Measurements from ENCODE around the gene SETD3. TPM values are rescaled to one million over a fixed set of nuclear protein-coding genes. Genes with fewer than 3 reads are reported as not detected.

SETD3 gene
- total and polyA plus RNA-seq, 9 donors: 27.9 to 133 (median 79.2) TPM

DNA sequence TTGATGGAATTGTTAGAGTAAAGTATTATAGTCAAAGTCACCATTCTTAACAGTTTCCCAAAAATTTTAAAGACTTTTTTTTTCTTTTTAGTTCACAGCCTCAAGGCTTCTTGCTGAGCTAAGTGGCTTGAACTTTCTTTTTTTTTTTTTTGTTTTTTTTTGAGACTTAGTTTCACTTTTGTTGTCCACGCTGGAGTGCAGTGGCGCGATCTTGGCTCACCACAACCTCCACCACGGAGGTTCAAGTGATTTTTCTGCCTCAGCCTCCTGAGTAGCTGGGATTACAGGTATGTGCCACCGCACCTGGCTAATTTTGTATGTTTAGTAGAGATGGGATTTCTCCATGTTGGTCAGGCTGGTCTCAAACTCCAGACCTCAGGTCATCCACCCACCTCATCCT is 92.8 kb downstream of the SETD3 start:
- intact Hi-C loops (cut with DNase I): no loop called here
- TF ChIP-seq, protein P1, sequence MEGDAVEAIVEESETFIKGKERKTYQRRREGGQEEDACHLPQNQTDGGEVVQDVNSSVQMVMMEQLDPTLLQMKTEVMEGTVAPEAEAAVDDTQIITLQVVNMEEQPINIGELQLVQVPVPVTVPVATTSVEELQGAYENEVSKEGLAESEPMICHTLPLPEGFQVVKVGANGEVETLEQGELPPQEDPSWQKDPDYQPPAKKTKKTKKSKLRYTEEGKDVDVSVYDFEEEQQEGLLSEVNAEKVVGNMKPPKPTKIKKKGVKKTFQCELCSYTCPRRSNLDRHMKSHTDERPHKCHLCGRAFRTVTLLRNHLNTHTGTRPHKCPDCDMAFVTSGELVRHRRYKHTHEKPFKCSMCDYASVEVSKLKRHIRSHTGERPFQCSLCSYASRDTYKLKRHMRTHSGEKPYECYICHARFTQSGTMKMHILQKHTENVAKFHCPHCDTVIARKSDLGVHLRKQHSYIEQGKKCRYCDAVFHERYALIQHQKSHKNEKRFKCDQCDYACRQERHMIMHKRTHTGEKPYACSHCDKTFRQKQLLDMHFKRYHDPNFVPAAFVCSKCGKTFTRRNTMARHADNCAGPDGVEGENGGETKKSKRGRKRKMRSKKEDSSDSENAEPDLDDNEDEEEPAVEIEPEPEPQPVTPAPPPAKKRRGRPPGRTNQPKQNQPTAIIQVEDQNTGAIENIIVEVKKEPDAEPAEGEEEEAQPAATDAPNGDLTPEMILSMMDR (IDR thresholded peaks at IDR 0.05): no peak
- TF ChIP-seq POLR2A (IDR thresholded peaks at IDR 0.05): no peak
- TF ChIP-seq EP300 (IDR thresholded peaks at IDR 0.05): no peak

DNA sequence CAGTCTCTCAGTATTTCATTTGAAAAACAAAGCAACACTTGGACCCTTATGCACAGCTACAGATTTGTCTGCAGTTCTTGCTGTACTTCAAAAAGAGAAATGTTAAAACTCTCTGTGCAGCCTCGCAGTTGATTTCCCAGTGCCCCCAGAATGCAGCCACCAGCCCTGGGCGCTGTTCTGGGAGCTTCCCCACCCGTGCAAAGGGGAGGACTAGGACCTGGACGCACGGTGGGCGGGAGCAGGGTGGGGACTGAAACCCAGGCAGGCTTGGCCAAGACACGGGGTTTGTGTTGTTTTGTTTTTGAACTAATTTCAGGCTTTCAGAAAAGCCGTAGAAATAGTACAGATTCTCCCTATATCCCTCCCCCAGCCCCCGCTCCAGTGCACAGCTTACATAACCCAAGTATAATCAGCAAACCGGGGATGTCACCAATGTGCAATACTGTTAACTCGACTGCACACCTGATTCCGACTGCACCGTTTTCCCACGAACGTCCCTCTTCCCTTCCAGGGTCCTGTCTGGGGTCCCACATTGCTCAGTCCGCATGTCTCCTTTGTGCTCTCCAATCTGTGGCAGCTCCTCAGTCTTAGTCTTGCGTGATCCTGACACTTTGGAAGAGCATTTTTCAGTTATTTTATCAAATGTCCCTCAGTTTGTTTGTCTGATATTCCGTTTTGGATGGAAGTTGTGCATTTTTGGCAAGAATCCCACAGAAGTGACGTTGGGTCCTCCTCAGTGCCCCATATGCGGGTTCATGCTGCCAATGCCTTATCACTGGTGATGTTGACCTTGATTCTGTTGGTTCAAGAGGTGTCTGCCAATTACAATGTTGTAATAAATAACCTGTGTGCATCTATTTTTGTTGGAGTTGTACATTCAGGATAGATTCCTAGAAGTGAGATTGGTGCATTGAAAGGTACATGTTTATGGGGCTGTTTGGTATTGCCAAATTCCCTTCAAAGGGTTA is 95.9 kb downstream of the SETD3 start:
- Histone ChIP-seq H3K4me1 (ENCODE audit: insufficient read depth) (no peaks in the 10 kb centered on the region), H3K4me3 (no peak overlapping the region), H3K9me3 (no peaks in the 10 kb centered on the region), H3K36me3 (no peaks in the 10 kb centered on the region), H3K27me3 (no peaks in the 10 kb centered on the region), H3K27ac (no peak overlapping the region)
- intact Hi-C loops (cut with DNase I): no loop called here
- TF ChIP-seq, protein P1 (IDR thresholded peaks at IDR 0.05): no peak
- TF ChIP-seq EP300 (IDR thresholded peaks at IDR 0.05) (no peak), POLR2A (IDR thresholded peaks at IDR 0.05) (no peak)
- WGBS, 3 donors: 62 to 71% (median 64%) methylated on average over 20 of the region's 20 CpGs
- DNase-seq: no peak

More for the DNA sequence above, 92.8 kb downstream of the SETD3 start:
- H3K4me1 ChIP-seq (ENCODE audit: insufficient read depth): no peaks in the 10 kb centered on the region
- H3K27me3 ChIP-seq: no peaks in the 10 kb centered on the region
- WGBS, 3 donors: 39 to 79% (median 60%) methylated on average over 5 of the region's 5 CpGs
- H3K9me3 ChIP-seq: no peaks in the 10 kb centered on the region
- DNase-seq: no peak
- no peak overlapping the region for H3K27ac ChIP-seq
- no peak overlapping the region for H3K4me3 ChIP-seq
- H3K36me3 ChIP-seq: no peaks in the 10 kb centered on the region

DNA sequence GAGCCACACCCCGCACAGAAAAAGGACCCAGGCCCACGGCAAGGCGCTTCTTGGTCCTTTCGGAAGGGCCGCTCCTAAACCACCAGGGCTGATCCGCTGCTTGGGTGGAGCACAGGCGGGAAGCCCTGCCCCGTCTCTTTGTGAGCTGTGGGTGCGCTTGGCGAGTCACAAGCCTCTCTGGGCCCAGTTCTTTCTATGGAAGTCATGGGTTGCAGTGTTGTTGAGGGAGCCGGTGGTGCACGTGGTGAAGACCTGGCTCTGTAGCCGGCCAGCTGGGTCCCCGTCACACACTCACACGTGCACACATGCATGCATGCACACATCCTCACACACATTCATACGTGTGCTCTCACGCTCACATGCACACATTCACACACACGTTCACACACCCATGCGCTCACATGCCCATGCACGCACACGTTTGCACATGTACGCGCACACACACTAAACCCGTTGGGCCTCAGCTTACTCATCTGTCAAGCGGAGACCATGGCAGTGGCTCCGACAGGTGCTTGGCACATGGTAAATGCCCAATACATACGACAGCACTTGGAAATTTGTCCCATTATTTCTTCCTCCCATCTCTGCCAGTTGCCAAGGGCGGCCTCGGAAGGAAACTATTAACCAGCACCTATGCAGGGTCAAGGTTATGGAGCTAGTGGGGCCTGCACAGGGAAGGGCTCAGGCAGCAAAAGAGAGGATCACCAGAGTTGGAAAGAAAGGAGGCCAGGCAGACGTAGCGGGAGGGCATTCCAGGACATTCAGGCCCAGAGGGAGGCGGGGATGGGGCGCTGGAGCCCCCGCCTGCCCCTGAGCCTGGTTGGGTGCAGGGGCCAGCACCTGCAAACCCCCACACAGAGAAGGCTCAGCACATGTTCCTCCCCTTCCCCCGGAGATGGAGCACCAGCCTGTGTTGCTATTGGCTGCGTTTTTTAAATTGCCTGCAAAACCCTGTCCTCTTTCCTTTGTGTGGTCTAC is 96.9 kb downstream of the SETD3 start:
- 79 to 81% (median 80%) methylated on average over 36 of the region's 36 CpGs for WGBS, 3 donors
- H3K27me3 ChIP-seq: no peaks in the 10 kb centered on the region
- intact Hi-C loops (cut with DNase I): no loop called here

More for the DNA sequence above, 96.9 kb downstream of the SETD3 start:
- H3K27ac ChIP-seq: no peak overlapping the region
- no peak for DNase-seq
- TF ChIP-seq EP300 (IDR thresholded peaks at IDR 0.05) (no peak), POLR2A (IDR thresholded peaks at IDR 0.05) (no peak)
- TF ChIP-seq, protein P1 (IDR thresholded peaks at IDR 0.05): no peak
- no peaks in the 10 kb centered on the region for H3K9me3 ChIP-seq
- no peaks in the 10 kb centered on the region for H3K4me1 ChIP-seq (ENCODE audit: insufficient read depth)
- H3K4me3 ChIP-seq: no peak overlapping the region
- H3K36me3 ChIP-seq: no peaks in the 10 kb centered on the region

Data from ovary (tissue), 9 donors.